ENCODE data around the gene TECTB.

The TECTB gene

DNA sequence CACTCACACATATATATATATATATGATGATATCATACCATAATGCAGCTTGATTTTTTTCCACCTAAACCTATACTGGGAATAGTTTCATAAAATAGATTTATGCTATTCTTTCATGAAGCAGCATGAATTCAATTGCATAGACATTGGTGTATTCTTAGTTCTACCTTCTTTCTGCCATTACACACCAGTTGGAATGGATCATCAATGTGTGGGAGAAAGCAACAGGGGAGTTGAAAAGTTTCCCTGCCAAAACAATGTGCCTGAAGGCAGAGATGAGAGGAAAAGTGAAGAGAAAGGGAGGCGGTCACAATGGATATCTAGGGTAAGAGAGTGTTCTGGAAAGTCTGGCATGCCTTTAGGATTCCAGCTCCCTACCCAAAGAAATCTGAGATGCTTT, 65.6 kb downstream of the TECTB start:
- DNase-seq (ENCODE audit: low spot score) = no peak

DNA sequence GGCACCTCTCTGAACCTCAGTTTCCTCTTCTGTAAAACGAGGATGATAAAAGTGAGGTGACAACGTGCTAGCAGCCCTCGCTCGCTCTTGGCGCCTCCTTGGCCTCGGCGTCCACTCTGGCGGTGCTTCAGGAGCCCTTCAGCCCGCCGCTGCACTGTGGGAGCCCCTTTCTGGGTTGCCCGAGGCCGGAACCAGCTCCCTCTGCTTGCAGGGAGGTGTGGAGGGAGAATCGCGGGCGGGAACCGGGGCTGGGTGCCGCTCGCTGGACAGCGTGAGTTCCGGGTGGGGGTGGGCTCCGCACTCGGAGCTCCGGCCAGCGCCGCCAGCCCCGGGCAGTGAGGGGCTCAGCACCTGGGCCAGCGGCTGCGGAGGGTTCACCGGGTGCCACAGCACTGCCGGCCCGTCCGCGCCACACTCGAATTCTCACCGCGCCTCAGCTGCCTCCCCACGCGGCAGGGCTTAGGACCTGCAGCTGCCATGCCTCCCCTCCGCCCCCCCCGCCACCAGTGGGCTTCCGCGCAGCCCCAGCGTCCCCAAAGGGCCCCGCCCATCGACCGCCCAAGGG, 66.4 kb downstream of the TECTB start:
- DNase-seq (ENCODE audit: low spot score) = no peak

GRCh38 chr10:112351146-112351545, 67.9 kb downstream of the TECTB start:
- DNase-seq (ENCODE audit: low spot score) = no peak

DNA sequence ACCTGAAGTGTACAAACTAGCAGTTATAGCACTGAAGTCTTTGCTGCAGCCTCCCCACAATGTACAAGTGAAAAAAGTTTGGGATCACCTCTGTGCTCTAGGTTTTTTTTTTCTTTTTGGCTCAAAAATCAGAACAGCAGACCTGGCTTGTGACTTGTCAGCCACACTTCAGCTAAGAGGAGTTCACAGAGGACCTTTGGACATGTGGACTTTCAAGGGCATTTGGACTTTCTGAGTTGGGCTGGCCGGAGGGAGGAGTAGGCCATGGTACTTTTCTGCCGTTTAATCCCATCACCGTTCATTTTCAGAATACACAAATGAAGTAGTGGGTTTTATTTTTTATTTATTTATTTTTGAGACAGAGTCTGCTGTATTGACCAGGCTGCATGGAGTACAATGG, 68.8 kb downstream of the TECTB start:
- no peak for DNase-seq (ENCODE audit: low spot score)

- no peak for DNase-seq (ENCODE audit: low spot score)
These were observed 69.8 kb downstream of the TECTB start for GRCh38 chr10:112353046-112353445.
